Measurements from ENCODE around the gene GUCY2D.

GUCY2D gene

DNA sequence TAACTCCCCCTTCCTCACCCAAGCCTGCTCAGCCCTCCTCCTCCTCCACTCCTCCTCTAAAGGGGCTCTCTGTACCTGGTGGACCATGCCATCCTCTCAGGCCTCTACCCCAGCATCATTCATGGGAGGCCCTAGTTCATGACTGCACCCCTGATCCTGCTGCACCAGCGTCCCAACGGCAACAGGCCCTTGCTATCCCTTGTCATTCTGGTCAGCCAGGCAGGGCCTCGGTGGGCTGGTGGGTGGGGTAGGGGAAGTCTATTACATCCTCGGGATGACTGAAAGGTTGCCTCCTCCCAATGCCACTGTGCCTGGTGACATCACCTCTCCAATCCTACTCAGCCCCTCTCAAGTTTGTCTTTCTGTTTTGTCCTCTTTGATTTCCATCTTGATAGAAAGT lies 65.4 kb downstream of the GUCY2D start:
- DNase-seq (ENCODE audit: low read depth), result no peak

- DNase-seq (ENCODE audit: low read depth), result no peak
Observed at GRCh38 chr17:8068736-8069586, 66.5 kb downstream of the GUCY2D start.

DNA sequence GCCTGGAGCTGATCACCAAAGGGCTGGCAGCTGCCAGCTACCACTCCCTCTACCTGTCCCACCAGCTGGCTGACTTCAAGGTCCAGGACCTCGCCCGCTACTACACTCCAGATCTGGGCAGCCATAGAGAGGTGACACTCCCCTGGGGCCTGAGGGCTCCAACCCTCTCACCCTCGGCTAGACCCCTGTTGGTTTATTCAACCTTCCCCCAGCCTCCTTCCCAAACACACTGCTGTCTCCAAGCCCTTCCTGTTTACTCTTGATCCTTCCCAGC lies 67.1 kb downstream of the GUCY2D start:
- no peak for DNase-seq (ENCODE audit: low read depth)
